ENCODE data around the gene RALGPS1.

The RALGPS1 gene

GRCh38 chr9:127200106-127200862 lies 285.7 kb downstream of the RALGPS1 start:
- no peaks in the 10 kb centered on the region for H3K9me3 Mint-ChIP-seq
- no peak overlapping the region for H3K27ac Mint-ChIP-seq
- H3K27me3 Mint-ChIP-seq = no peaks in the 10 kb centered on the region
- no peak overlapping the region for H3K4me3 Mint-ChIP-seq
- ATAC-seq (ENCODE audit: low read depth) = no peak
- peaks cover 6% of the 10 kb centered on the region for H3K36me3 Mint-ChIP-seq
- H3K4me1 Mint-ChIP-seq = no peaks in the 10 kb centered on the region
- no peak for DNase-seq (ENCODE audit: low spot score in 2 of 2)

GRCh38 chr9:127201071-127201541 lies 286.5 kb downstream of the RALGPS1 start:
- H3K4me3 Mint-ChIP-seq = no peak overlapping the region
- H3K27ac Mint-ChIP-seq = no peak overlapping the region

GRCh38 chr9:127201731-127202130 lies 287.1 kb downstream of the RALGPS1 start:
- no peak overlapping the region for H3K4me3 Mint-ChIP-seq
- H3K9me3 Mint-ChIP-seq = no peaks in the 10 kb centered on the region
- H3K27me3 Mint-ChIP-seq = no peaks in the 10 kb centered on the region
- ATAC-seq (ENCODE audit: low read depth) (no peak), DNase-seq (ENCODE audit: low spot score in 2 of 2) (no peak)
- H3K36me3 Mint-ChIP-seq = peaks cover 7% of the 10 kb centered on the region
- no peak overlapping the region for H3K27ac Mint-ChIP-seq
- no peaks in the 10 kb centered on the region for H3K4me1 Mint-ChIP-seq

More at GRCh38 chr9:127201071-127201541, 286.5 kb downstream of the RALGPS1 start:
- Mint-ChIP-seq H3K9me3 (no peaks in the 10 kb centered on the region), H3K4me1 (no peaks in the 10 kb centered on the region), H3K36me3 (peaks cover 5% of the 10 kb centered on the region), H3K27me3 (no peaks in the 10 kb centered on the region)
- DNase-seq (ENCODE audit: low spot score in 2 of 2) (no peak), ATAC-seq (ENCODE audit: low read depth) (no peak)

- Mint-ChIP-seq H3K4me1 (no peaks in the 10 kb centered on the region), H3K9me3 (no peaks in the 10 kb centered on the region), H3K27me3 (no peaks in the 10 kb centered on the region), H3K4me3 (no peak overlapping the region), H3K27ac (no peak overlapping the region), H3K36me3 (peaks cover 11% of the 10 kb centered on the region)
- DNase-seq (ENCODE audit: low spot score in 2 of 2) (no peak), ATAC-seq (ENCODE audit: low read depth) (no peak)
Measured at GRCh38 chr9:127202461-127203169, 288.0 kb downstream of the RALGPS1 start.

GRCh38 chr9:127203681-127204327 lies 289.2 kb downstream of the RALGPS1 start:
- Mint-ChIP-seq H3K27ac (no peak overlapping the region), H3K27me3 (no peaks in the 10 kb centered on the region), H3K4me1 (no peaks in the 10 kb centered on the region), H3K36me3 (peaks cover 11% of the 10 kb centered on the region), H3K4me3 (no peak overlapping the region), H3K9me3 (no peaks in the 10 kb centered on the region)
- DNase-seq (ENCODE audit: low spot score in 2 of 2) (no peak), ATAC-seq (ENCODE audit: low read depth) (no peak)

- H3K4me3 Mint-ChIP-seq = no peak overlapping the region
- no peaks in the 10 kb centered on the region for H3K4me1 Mint-ChIP-seq
- H3K27me3 Mint-ChIP-seq = no peaks in the 10 kb centered on the region
- H3K27ac Mint-ChIP-seq = no peak overlapping the region
- ATAC-seq (ENCODE audit: low read depth) (no peak), DNase-seq (ENCODE audit: low spot score in 2 of 2) (no peak)
- H3K9me3 Mint-ChIP-seq = no peaks in the 10 kb centered on the region
- peaks cover 11% of the 10 kb centered on the region for H3K36me3 Mint-ChIP-seq
Measured at GRCh38 chr9:127204771-127205470, 290.3 kb downstream of the RALGPS1 start.

- ATAC-seq (ENCODE audit: low read depth) (no peak), DNase-seq (ENCODE audit: low spot score in 2 of 2) (no peak)
- Mint-ChIP-seq H3K27me3 (no peaks in the 10 kb centered on the region), H3K27ac (no peak overlapping the region), H3K9me3 (no peaks in the 10 kb centered on the region), H3K4me3 (no peak overlapping the region), H3K4me1 (no peaks in the 10 kb centered on the region), H3K36me3 (peaks cover 11% of the 10 kb centered on the region)
Measured at GRCh38 chr9:127205952-127206351, 291.4 kb downstream of the RALGPS1 start.

- H3K27ac Mint-ChIP-seq = no peak overlapping the region
- no peak for DNase-seq (ENCODE audit: low spot score in 2 of 2)
- H3K27me3 Mint-ChIP-seq = no peaks in the 10 kb centered on the region
- ATAC-seq (ENCODE audit: low read depth) = no peak
- peaks cover 9% of the 10 kb centered on the region for H3K36me3 Mint-ChIP-seq
- no peak overlapping the region for H3K4me3 Mint-ChIP-seq
- H3K4me1 Mint-ChIP-seq = no peaks in the 10 kb centered on the region
- no peaks in the 10 kb centered on the region for H3K9me3 Mint-ChIP-seq
Measured at GRCh38 chr9:127206666-127207065, 292.1 kb downstream of the RALGPS1 start.

GRCh38 chr9:127207734-127208410 lies 293.3 kb downstream of the RALGPS1 start:
- Mint-ChIP-seq H3K27me3 (no peaks in the 10 kb centered on the region), H3K4me1 (no peaks in the 10 kb centered on the region), H3K27ac (no peak overlapping the region), H3K9me3 (no peaks in the 10 kb centered on the region), H3K36me3 (peaks cover 9% of the 10 kb centered on the region), H3K4me3 (no peak overlapping the region)
- DNase-seq (ENCODE audit: low spot score in 2 of 2) (no peak), ATAC-seq (ENCODE audit: low read depth) (no peak)

- DNase-seq (ENCODE audit: low spot score in 2 of 2) = no peak
- H3K4me1 Mint-ChIP-seq = no peaks in the 10 kb centered on the region
- no peaks in the 10 kb centered on the region for H3K9me3 Mint-ChIP-seq
- no peak overlapping the region for H3K27ac Mint-ChIP-seq
- no peak overlapping the region for H3K4me3 Mint-ChIP-seq
- peaks cover 9% of the 10 kb centered on the region for H3K36me3 Mint-ChIP-seq
- no peak for ATAC-seq (ENCODE audit: low read depth)
- H3K27me3 Mint-ChIP-seq = no peaks in the 10 kb centered on the region
Measured at GRCh38 chr9:127208416-127208815, 293.8 kb downstream of the RALGPS1 start.

GRCh38 chr9:127209220-127209619 lies 294.6 kb downstream of the RALGPS1 start:
- Mint-ChIP-seq H3K27me3 (no peaks in the 10 kb centered on the region), H3K4me3 (no peak overlapping the region), H3K9me3 (no peaks in the 10 kb centered on the region), H3K36me3 (peaks cover 9% of the 10 kb centered on the region), H3K4me1 (no peaks in the 10 kb centered on the region), H3K27ac (no peak overlapping the region)
- DNase-seq (ENCODE audit: low spot score in 2 of 2) = no peak
- ATAC-seq (ENCODE audit: low read depth) = no peak

GRCh38 chr9:127209948-127210640 lies 295.5 kb downstream of the RALGPS1 start:
- no peaks in the 10 kb centered on the region for H3K9me3 Mint-ChIP-seq
- no peak overlapping the region for H3K4me3 Mint-ChIP-seq
- H3K27ac Mint-ChIP-seq = no peak overlapping the region
- no peaks in the 10 kb centered on the region for H3K27me3 Mint-ChIP-seq
- H3K4me1 Mint-ChIP-seq = peaks cover 5% of the 10 kb centered on the region
- H3K36me3 Mint-ChIP-seq = peaks cover 9% of the 10 kb centered on the region
- ATAC-seq (ENCODE audit: low read depth) (no peak), DNase-seq (ENCODE audit: low spot score in 2 of 2) (no peak)
